HG03378 (cell line): Measurements from ENCODE around the gene PCDHAC1.

Experiments used
- ATAC-seq: cut with Tn5 transposase; IDR thresholded peaks from one replicate; pipeline ENCODE4 v1.9.1; 2021; ENCODE audit warnings: mild to moderate bottlenecking, moderate library complexity; ENCODE audit not compliant: unreplicated experiment

The PCDHAC1 gene

GRCh38 chr5:140967226-140967893, 41.3 kb downstream of the PCDHAC1 start:
- no peak for ATAC-seq

GRCh38 chr5:140969880-140970279, 43.8 kb downstream of the PCDHAC1 start:
- ATAC-seq: no peak

- ATAC-seq: no peak
These were observed 47.5 kb downstream of the PCDHAC1 start for GRCh38 chr5:140973550-140973949.

DNA sequence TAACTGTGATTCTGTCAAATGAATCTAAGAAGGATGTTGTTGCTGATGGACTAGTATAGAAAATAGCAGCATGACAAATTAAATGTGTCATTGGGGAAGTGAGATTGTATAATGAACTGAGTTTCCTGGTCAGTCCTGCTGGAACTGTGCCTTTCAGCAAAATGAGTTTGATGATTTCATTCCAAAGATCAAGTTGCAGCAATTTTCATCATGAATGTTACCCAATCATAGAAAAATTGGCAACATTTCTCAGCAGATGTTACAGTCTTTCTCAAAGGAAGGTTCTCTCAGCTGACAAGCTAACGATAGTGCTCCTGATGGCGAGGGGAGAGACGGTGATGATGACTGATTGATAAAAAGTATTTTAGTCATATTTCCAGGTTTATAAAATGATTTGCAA, 50.9 kb downstream of the PCDHAC1 start:
- no peak for ATAC-seq

DNA sequence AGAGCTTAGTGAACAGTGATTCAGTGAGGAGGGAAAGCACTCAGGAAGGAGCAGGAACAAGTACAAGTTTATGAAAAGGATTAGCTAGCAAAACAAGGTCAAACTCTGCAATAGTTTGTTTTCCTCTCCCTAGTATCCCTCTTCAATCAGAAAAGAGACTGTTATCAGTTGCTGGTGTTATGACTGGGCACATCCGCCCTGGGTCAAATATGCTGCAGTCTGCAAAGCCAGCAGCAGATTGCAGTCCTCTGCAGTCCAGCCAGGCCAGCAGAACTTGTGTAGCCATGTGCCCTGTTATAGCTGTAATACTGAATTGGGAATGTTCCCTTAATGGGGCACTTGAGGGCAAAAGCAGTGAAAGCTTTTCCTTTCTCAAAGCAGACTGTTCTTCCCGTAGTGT, 52.2 kb downstream of the PCDHAC1 start:
- no peak for ATAC-seq

DNA sequence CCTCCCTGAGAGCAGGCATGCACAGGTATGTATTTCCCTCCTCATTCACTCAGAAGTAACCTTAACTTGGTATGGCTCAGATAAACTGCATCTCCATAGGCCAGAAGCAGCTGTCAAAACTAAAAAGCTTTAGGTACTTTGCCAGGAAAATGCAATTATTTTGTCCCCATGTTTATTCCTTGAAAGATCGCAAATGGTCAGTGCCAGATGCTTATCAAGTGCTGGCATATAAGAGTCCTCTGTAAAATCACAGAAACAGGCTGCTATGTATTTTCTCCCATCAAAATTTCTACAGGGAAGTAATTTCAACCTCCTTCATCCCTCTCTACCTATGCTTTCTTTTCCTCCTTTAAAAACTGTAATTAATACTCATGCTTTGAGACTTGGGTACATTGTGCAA, 52.9 kb downstream of the PCDHAC1 start:
- no peak for ATAC-seq
